MG63 (cell line): ENCODE results near the gene FAM204A. TPM values are rescaled to one million over a fixed set of nuclear protein-coding genes. Genes with fewer than 3 reads are reported as not detected.
A peak's percentile ranks its signal among the peaks of the same experiment; 100 is the strongest.

Experiments used
- DNase-seq: peaks from one replicate; pipeline ENCODE4 v3.0.0-alpha.2; 2020
- H3K27me3 ChIP-seq: fragments of 250-450 bp; sonication (Bioruptor Pico); 2 replicates; pipeline ENCODE4 v1.5.1; 2020; ENCODE audit warnings: mild to moderate bottlenecking, moderate library complexity
- H3K36me3 ChIP-seq: fragments of 250-450 bp; sonication (Bioruptor Pico); 2 replicates; pipeline ENCODE4 v1.5.1; 2020; ENCODE audit warnings: mild to moderate bottlenecking, moderate library complexity
- H3K4me3 ChIP-seq: fragments of 250-450 bp; sonication (Bioruptor Pico); 2 replicates; pipeline ENCODE4 v1.5.1; 2020; ENCODE audit warnings: mild to moderate bottlenecking, moderate library complexity
- H3K9me3 ChIP-seq: fragments of 250-450 bp; sonication (Bioruptor Pico); 2 replicates; pipeline ENCODE4 v1.5.1; 2020; ENCODE audit warnings: mild to moderate bottlenecking, moderate library complexity
- total RNA-seq: library from RNA; depleted of rRNA; stranded (reverse); fragments of >200 nt; shearing (Covaris generic); gene quantifications from 2 replicates; pipeline ENCODE4 v1.2.3, GENCODE V29; 2014; ENCODE audit warnings: low replicate concordance

FAM204A gene
- total RNA-seq, 1 experiment from 2014 or later: 141 TPM

GRCh38 chr10:118305730-118306129 lies 36.4 kb downstream of the FAM204A start:
- H3K27me3 ChIP-seq: no peaks in the 10 kb centered on the region
- H3K9me3 ChIP-seq: no peaks in the 10 kb centered on the region
- peaks cover 10% of the 10 kb centered on the region for H3K36me3 ChIP-seq
- DNase-seq: no peak
- H3K4me3 ChIP-seq: no peak overlapping the region

- DNase-seq: no peak
- Histone ChIP-seq H3K27me3 (no peaks in the 10 kb centered on the region), H3K4me3 (no peak overlapping the region), H3K36me3 (peaks cover 7% of the 10 kb centered on the region), H3K9me3 (no peaks in the 10 kb centered on the region)
Measured at GRCh38 chr10:118304521-118304920, 37.6 kb downstream of the FAM204A start.

GRCh38 chr10:118301211-118301610 lies 40.9 kb downstream of the FAM204A start:
- H3K36me3 ChIP-seq: no peaks in the 10 kb centered on the region; the same call in none of the 2 replicates
- DNase-seq: no peak
- H3K4me3 ChIP-seq: no peak overlapping the region
- H3K9me3 ChIP-seq: no peaks in the 10 kb centered on the region
- H3K27me3 ChIP-seq: no peaks in the 10 kb centered on the region

- DNase-seq: no peak
- H3K27me3 ChIP-seq: no peaks in the 10 kb centered on the region
- H3K9me3 ChIP-seq: no peaks in the 10 kb centered on the region
- no peak overlapping the region for H3K4me3 ChIP-seq
- no peaks in the 10 kb centered on the region; the same call in none of the 2 replicates for H3K36me3 ChIP-seq
Measured at GRCh38 chr10:118300320-118300719, 41.8 kb downstream of the FAM204A start.

GRCh38 chr10:118298787-118299186 lies 43.3 kb downstream of the FAM204A start:
- no peak overlapping the region for H3K4me3 ChIP-seq
- DNase-seq: no peak
- H3K9me3 ChIP-seq: no peaks in the 10 kb centered on the region
- no peaks in the 10 kb centered on the region for H3K27me3 ChIP-seq
- no peaks in the 10 kb centered on the region for H3K36me3 ChIP-seq

GRCh38 chr10:118291122-118291521 lies 51.0 kb downstream of the FAM204A start:
- H3K27me3 ChIP-seq: no peaks in the 10 kb centered on the region
- no peak for DNase-seq
- H3K4me3 ChIP-seq: no peak overlapping the region
- no peaks in the 10 kb centered on the region for H3K9me3 ChIP-seq
- H3K36me3 ChIP-seq: no peaks in the 10 kb centered on the region

GRCh38 chr10:118290471-118290995 lies 51.6 kb downstream of the FAM204A start:
- Histone ChIP-seq H3K27me3 (no peaks in the 10 kb centered on the region), H3K4me3 (no peak overlapping the region), H3K9me3 (no peaks in the 10 kb centered on the region), H3K36me3 (no peaks in the 10 kb centered on the region)
- no peak for DNase-seq

GRCh38 chr10:118287076-118287806 lies 54.9 kb downstream of the FAM204A start:
- DNase-seq: no peak
- Histone ChIP-seq H3K4me3 (no peak overlapping the region), H3K36me3 (no peaks in the 10 kb centered on the region), H3K27me3 (no peaks in the 10 kb centered on the region), H3K9me3 (no peaks in the 10 kb centered on the region)

GRCh38 chr10:118286051-118286838 lies 55.9 kb downstream of the FAM204A start:
- no peak for DNase-seq
- H3K4me3 ChIP-seq: no peak overlapping the region
- no peaks in the 10 kb centered on the region for H3K9me3 ChIP-seq
- no peaks in the 10 kb centered on the region for H3K36me3 ChIP-seq
- H3K27me3 ChIP-seq: no peaks in the 10 kb centered on the region

- H3K27me3 ChIP-seq: no peaks in the 10 kb centered on the region
Measured at GRCh38 chr10:118282670-118283069, 59.5 kb downstream of the FAM204A start.

GRCh38 chr10:118278649-118279048 lies 63.5 kb downstream of the FAM204A start:
- H3K4me3 ChIP-seq: no peak overlapping the region
- no peaks in the 10 kb centered on the region for H3K36me3 ChIP-seq
- H3K9me3 ChIP-seq: no peaks in the 10 kb centered on the region
- no peak for DNase-seq
- H3K27me3 ChIP-seq: no peaks in the 10 kb centered on the region

More at GRCh38 chr10:118282670-118283069, 59.5 kb downstream of the FAM204A start:
- Histone ChIP-seq H3K9me3 (no peaks in the 10 kb centered on the region), H3K36me3 (no peaks in the 10 kb centered on the region), H3K4me3 (no peak overlapping the region)
- no peak for DNase-seq

- DNase-seq: no peak
- no peaks in the 10 kb centered on the region for H3K27me3 ChIP-seq
Measured at GRCh38 chr10:118277871-118278270, 64.3 kb downstream of the FAM204A start.

GRCh38 chr10:118276727-118277126 lies 65.4 kb downstream of the FAM204A start:
- Histone ChIP-seq H3K4me3 (no peak overlapping the region), H3K27me3 (no peaks in the 10 kb centered on the region), H3K9me3 (no peaks in the 10 kb centered on the region), H3K36me3 (no peaks in the 10 kb centered on the region)
- no peak for DNase-seq

More at GRCh38 chr10:118277871-118278270, 64.3 kb downstream of the FAM204A start:
- Histone ChIP-seq H3K9me3 (no peaks in the 10 kb centered on the region), H3K36me3 (no peaks in the 10 kb centered on the region), H3K4me3 (no peak overlapping the region)

- DNase-seq: no peak
- no peak overlapping the region for H3K4me3 ChIP-seq
- no peaks in the 10 kb centered on the region for H3K9me3 ChIP-seq
- H3K27me3 ChIP-seq: no peaks in the 10 kb centered on the region
- H3K36me3 ChIP-seq: no peaks in the 10 kb centered on the region
Measured at GRCh38 chr10:118276204-118276603, 65.9 kb downstream of the FAM204A start.

GRCh38 chr10:118273662-118274061 lies 68.5 kb downstream of the FAM204A start:
- no peak for DNase-seq
- Histone ChIP-seq H3K27me3 (no peaks in the 10 kb centered on the region), H3K9me3 (no peaks in the 10 kb centered on the region), H3K36me3 (no peaks in the 10 kb centered on the region), H3K4me3 (no peak overlapping the region)

GRCh38 chr10:118272767-118273166 lies 69.4 kb downstream of the FAM204A start:
- Histone ChIP-seq H3K9me3 (no peaks in the 10 kb centered on the region), H3K36me3 (no peaks in the 10 kb centered on the region), H3K27me3 (no peaks in the 10 kb centered on the region), H3K4me3 (no peak overlapping the region; the same call in 1 of the 2 replicates)
- DNase-seq: no peak

GRCh38 chr10:118272149-118272721 lies 69.9 kb downstream of the FAM204A start:
- Histone ChIP-seq H3K36me3 (no peaks in the 10 kb centered on the region), H3K4me3 (peak overlapping the region; percentile 14), H3K27me3 (no peaks in the 10 kb centered on the region), H3K9me3 (no peaks in the 10 kb centered on the region)
- DNase-seq: peak; percentile 10
